ENCODE data around the gene ZCCHC24.

DNA sequence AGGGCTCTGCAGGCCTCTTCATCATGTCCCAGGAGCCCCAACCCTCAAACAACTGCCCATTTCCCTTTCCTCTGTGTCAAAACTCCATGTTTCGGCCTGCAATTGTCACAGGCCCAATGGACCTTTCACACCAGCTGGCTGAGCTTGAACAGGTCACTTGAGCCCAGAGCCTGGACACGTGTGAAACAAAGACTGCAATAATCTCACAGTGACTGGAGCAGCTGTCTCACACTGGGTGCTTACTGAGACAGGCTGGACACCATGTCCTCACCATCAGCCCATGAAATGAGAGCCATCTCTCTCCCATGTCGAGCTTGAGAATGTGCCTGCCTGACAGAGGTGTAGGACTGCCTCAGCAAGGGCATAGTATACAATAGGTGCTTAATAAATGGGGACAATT, 47.4 kb upstream of the ZCCHC24 start:
- TF ChIP-seq ZNF274 (IDR thresholded peaks at IDR 0.05; ENCODE audit: low read depth, low read length) (no peak), YY1 (IDR thresholded peaks at IDR 0.05; ENCODE audit: insufficient read depth, insufficient read length) (no peak), SUZ12 (IDR thresholded peaks at IDR 0.05; ENCODE audit: extremely low read depth, insufficient read depth, insufficient read length) (no peak)

Measured in NT2/D1 (cell line).